Activated CD4-positive, alpha-beta T cell treated with anti-CD3 and anti-CD28 coated beads for 1 hour (primary cell): ENCODE data around the gene DCDC2C.
"Not testable (repeated sequence)": the region's sequence is repeated elsewhere in the genome, so short reads cannot be mapped to it uniquely, and the experiment has no call there.

Experiments
- DNase-seq: peaks from one replicate; pipeline ENCODE4 v3.0.0-alpha.2; 2020

Gene DCDC2C

GRCh38 chr2:3703236-3703756 lies at the start of gene DCDC2C:
Gene DCDC2C (plus strand): TSS chr2:3703575. CDS start chr2:3703752, 177 bp downstream.
- DNase-seq, result no peak

- DNase-seq, result no peak
Observed at GRCh38 chr2:3654011-3654410, 49.4 kb upstream of the DCDC2C start.

- DNase-seq, result no peak
Observed at GRCh38 chr2:3654531-3655225, 48.7 kb upstream of the DCDC2C start.

- DNase-seq, result no peak
Observed at GRCh38 chr2:3655871-3656761, 47.3 kb upstream of the DCDC2C start.

- DNase-seq, result no peak
Observed at GRCh38 chr2:3656762-3657721, 46.3 kb upstream of the DCDC2C start.

- no peak for DNase-seq
Observed at GRCh38 chr2:3657881-3658280, 45.5 kb upstream of the DCDC2C start, which contains the start of gene ALLC. Gene ALLC (plus strand): TSS chr2:3658200. CDS start chr2:3671158, 12,958 bp downstream.

GRCh38 chr2:3659447-3660432 lies 43.6 kb upstream of the DCDC2C start:
- DNase-seq, result no peak

- not testable (repeated sequence) for DNase-seq
Observed at GRCh38 chr2:3660640-3661039, 42.7 kb upstream of the DCDC2C start.

GRCh38 chr2:3661149-3661660 lies 42.2 kb upstream of the DCDC2C start:
- DNase-seq, result no peak

GRCh38 chr2:3662239-3662638 lies 41.1 kb upstream of the DCDC2C start:
- DNase-seq, result no peak

GRCh38 chr2:3664118-3664517 lies 39.3 kb upstream of the DCDC2C start:
- DNase-seq, result no peak

- DNase-seq, result no peak
Observed at GRCh38 chr2:3664925-3665324, 38.5 kb upstream of the DCDC2C start.

- DNase-seq, result no peak
Observed at GRCh38 chr2:3665886-3666612, 37.3 kb upstream of the DCDC2C start.

- no peak for DNase-seq
Observed at GRCh38 chr2:3666613-3666975, 36.8 kb upstream of the DCDC2C start.

- DNase-seq, result no peak
Observed at GRCh38 chr2:3667151-3667631, 36.2 kb upstream of the DCDC2C start.

- no peak for DNase-seq
Observed at GRCh38 chr2:3669656-3670055, 33.7 kb upstream of the DCDC2C start.

- no peak for DNase-seq
Observed at GRCh38 chr2:3670376-3670775, 33.0 kb upstream of the DCDC2C start.

- no peak for DNase-seq
Observed at GRCh38 chr2:3670941-3671340, 32.4 kb upstream of the DCDC2C start.

GRCh38 chr2:3672861-3673678 lies 30.3 kb upstream of the DCDC2C start:
- DNase-seq, result no peak
